Stimulated activated CD4-positive, alpha-beta T cell treated with anti-CD3 and anti-CD28 coated beads, Interleukin-12 subunit alpha, Interleukin-12 subunit beta, amount 100 ng/mL, for 4 hours (primary cell): Measurements from ENCODE around the gene SBF2.
"Not testable (repeated sequence)": the region's sequence is repeated elsewhere in the genome, so short reads cannot be mapped to it uniquely, and the experiment has no call there.

ENCODE experiments used
- DNase-seq: peaks from one replicate; pipeline ENCODE4 v3.0.0-alpha.2; 2020

Gene SBF2

GRCh38 chr11:10160350-10160749, 133.7 kb downstream of the SBF2 start:
- no peak for DNase-seq

GRCh38 chr11:10158461-10158860, 135.6 kb downstream of the SBF2 start:
- DNase-seq, result no peak

- DNase-seq, result no peak
These were observed 138.1 kb downstream of the SBF2 start for GRCh38 chr11:10155793-10156490.

- no peak for DNase-seq
These were observed 143.2 kb downstream of the SBF2 start for GRCh38 chr11:10150800-10151199.

GRCh38 chr11:10149553-10149952, 144.5 kb downstream of the SBF2 start:
- DNase-seq, result no peak

- DNase-seq, result no peak
These were observed 146.8 kb downstream of the SBF2 start for GRCh38 chr11:10147195-10147594.

GRCh38 chr11:10144954-10145353, 149.1 kb downstream of the SBF2 start:
- DNase-seq, result no peak

- DNase-seq, result no peak
These were observed 154.4 kb downstream of the SBF2 start for GRCh38 chr11:10139656-10140055.

GRCh38 chr11:10139143-10139542, 154.9 kb downstream of the SBF2 start:
- DNase-seq, result no peak

- no peak for DNase-seq
These were observed 159.0 kb downstream of the SBF2 start for GRCh38 chr11:10134975-10135481.

- DNase-seq, result not testable (repeated sequence)
These were observed 159.8 kb downstream of the SBF2 start for GRCh38 chr11:10134226-10134625.

GRCh38 chr11:10133251-10133650, 160.8 kb downstream of the SBF2 start:
- not testable (repeated sequence) for DNase-seq

GRCh38 chr11:10130875-10131274, 163.1 kb downstream of the SBF2 start:
- DNase-seq, result no peak

- DNase-seq, result not testable (repeated sequence)
These were observed 164.8 kb downstream of the SBF2 start for GRCh38 chr11:10129184-10129583.

- no peak for DNase-seq
These were observed 168.4 kb downstream of the SBF2 start for GRCh38 chr11:10125522-10126133.

GRCh38 chr11:10122326-10123197, 171.5 kb downstream of the SBF2 start:
- DNase-seq, result no peak

- no peak for DNase-seq
These were observed 175.2 kb downstream of the SBF2 start for GRCh38 chr11:10118865-10119264.

GRCh38 chr11:10117709-10118351, 176.2 kb downstream of the SBF2 start:
- DNase-seq, result no peak

GRCh38 chr11:10116588-10116987, 177.4 kb downstream of the SBF2 start:
- no peak for DNase-seq

GRCh38 chr11:10114593-10115404, 179.2 kb downstream of the SBF2 start:
- no peak for DNase-seq

GRCh38 chr11:10113852-10114251, 180.2 kb downstream of the SBF2 start:
- no peak for DNase-seq

- no peak for DNase-seq
These were observed 184.2 kb downstream of the SBF2 start for GRCh38 chr11:10109806-10110205.
